ENCODE measurements around the gene FYN. TPM values are rescaled to one million over a fixed set of nuclear protein-coding genes. Genes with fewer than 3 reads are reported as not detected.

Gene FYN
- total RNA-seq, 2 donors from 2014 or later = 25.7 to 83.1 TPM

- 63 to 85% methylated on average over 2 of the region's 2 CpGs for WGBS, 2 donors
- H3K9me3 ChIP-seq = no peaks in the 10 kb centered on the region
- DNase-seq (no peak), ATAC-seq (no peak)
- H3K27ac ChIP-seq = no peak overlapping the region
- H3K4me1 ChIP-seq = peaks cover under 1% of the 10 kb centered on the region
- no peaks in the 10 kb centered on the region for H3K27me3 ChIP-seq
- intact Hi-C loops (cut with DNase I) = no loop called here
- TF ChIP-seq, protein P1, sequence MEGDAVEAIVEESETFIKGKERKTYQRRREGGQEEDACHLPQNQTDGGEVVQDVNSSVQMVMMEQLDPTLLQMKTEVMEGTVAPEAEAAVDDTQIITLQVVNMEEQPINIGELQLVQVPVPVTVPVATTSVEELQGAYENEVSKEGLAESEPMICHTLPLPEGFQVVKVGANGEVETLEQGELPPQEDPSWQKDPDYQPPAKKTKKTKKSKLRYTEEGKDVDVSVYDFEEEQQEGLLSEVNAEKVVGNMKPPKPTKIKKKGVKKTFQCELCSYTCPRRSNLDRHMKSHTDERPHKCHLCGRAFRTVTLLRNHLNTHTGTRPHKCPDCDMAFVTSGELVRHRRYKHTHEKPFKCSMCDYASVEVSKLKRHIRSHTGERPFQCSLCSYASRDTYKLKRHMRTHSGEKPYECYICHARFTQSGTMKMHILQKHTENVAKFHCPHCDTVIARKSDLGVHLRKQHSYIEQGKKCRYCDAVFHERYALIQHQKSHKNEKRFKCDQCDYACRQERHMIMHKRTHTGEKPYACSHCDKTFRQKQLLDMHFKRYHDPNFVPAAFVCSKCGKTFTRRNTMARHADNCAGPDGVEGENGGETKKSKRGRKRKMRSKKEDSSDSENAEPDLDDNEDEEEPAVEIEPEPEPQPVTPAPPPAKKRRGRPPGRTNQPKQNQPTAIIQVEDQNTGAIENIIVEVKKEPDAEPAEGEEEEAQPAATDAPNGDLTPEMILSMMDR (IDR thresholded peaks at IDR 0.05) = no peak
- TF ChIP-seq POLR2A (IDR thresholded peaks at IDR 0.05) = no peak
- H3K36me3 ChIP-seq (replicated peaks in 1 of 2; ENCODE audit: insufficient read depth in 1 of 2, low read depth in 2 of 2) = no peaks in the 10 kb centered on the region
- no peak overlapping the region for H3K4me3 ChIP-seq
Observed at GRCh38 chr6:111666847-111667246, 206.4 kb downstream of the FYN start.

DNA sequence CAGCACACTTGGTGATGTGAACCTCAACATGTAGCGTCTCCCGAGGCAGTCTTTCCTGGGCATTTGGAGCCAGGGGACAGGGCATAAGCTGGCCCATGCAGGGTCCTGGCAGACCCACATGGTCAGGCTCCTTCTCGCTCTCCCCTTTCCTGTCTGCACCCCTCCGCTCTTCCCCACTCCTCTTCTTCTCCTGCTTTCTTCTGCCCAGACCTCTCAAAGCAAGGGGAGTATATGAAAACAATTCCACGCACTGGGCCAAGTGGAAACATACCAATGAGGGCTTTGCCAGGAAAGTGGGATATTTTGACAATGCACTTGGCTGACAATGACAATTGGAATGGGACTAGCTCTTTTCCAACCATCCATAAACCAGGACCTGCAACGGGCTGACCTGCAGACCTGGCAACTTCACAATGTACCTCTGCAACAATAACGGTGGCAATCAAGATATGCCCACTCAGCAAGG, 208.7 kb downstream of the FYN start:
- Histone ChIP-seq H3K27ac (peak overlapping the region in 1 of 4 donors; percentile 17), H3K4me1 (peaks cover 7% of the 10 kb centered on the region), H3K36me3 (replicated peaks in 1 of 2; ENCODE audit: insufficient read depth in 1 of 2, low read depth in 2 of 2) (no peaks in the 10 kb centered on the region), H3K27me3 (no peaks in the 10 kb centered on the region), H3K9me3 (no peaks in the 10 kb centered on the region), H3K4me3 (no peak overlapping the region)
- intact Hi-C loops (cut with DNase I) = no loop called here
- no peak for DNase-seq
- ATAC-seq = no peak
- 83 to 90% methylated on average over 7 of the region's 7 CpGs for WGBS, 2 donors
- TF ChIP-seq POLR2A (IDR thresholded peaks at IDR 0.05) = no peak
- TF ChIP-seq, protein P1 (IDR thresholded peaks at IDR 0.05) = no peak

- no peaks in the 10 kb centered on the region for H3K27me3 ChIP-seq
- 68 to 72% methylated on average over 15 of the region's 15 CpGs for WGBS, 2 donors
- no peak overlapping the region for H3K4me3 ChIP-seq
- peak overlapping the region in 1 of 4 donors; percentile 17 for H3K27ac ChIP-seq
- no peaks in the 10 kb centered on the region for H3K36me3 ChIP-seq (replicated peaks in 1 of 2; ENCODE audit: insufficient read depth in 1 of 2, low read depth in 2 of 2)
- H3K4me1 ChIP-seq = peaks cover 7% of the 10 kb centered on the region
- peak; percentile 22 for ATAC-seq
- intact Hi-C loops (cut with DNase I) = no loop called here
- peak in 1 of 4 donors; percentile 22 for DNase-seq
- no peaks in the 10 kb centered on the region for H3K9me3 ChIP-seq
- TF ChIP-seq, protein P1 (IDR thresholded peaks at IDR 0.05) = no peak
- no peak for TF ChIP-seq POLR2A (IDR thresholded peaks at IDR 0.05)
Observed at GRCh38 chr6:111663692-111664564, 209.3 kb downstream of the FYN start.

DNA sequence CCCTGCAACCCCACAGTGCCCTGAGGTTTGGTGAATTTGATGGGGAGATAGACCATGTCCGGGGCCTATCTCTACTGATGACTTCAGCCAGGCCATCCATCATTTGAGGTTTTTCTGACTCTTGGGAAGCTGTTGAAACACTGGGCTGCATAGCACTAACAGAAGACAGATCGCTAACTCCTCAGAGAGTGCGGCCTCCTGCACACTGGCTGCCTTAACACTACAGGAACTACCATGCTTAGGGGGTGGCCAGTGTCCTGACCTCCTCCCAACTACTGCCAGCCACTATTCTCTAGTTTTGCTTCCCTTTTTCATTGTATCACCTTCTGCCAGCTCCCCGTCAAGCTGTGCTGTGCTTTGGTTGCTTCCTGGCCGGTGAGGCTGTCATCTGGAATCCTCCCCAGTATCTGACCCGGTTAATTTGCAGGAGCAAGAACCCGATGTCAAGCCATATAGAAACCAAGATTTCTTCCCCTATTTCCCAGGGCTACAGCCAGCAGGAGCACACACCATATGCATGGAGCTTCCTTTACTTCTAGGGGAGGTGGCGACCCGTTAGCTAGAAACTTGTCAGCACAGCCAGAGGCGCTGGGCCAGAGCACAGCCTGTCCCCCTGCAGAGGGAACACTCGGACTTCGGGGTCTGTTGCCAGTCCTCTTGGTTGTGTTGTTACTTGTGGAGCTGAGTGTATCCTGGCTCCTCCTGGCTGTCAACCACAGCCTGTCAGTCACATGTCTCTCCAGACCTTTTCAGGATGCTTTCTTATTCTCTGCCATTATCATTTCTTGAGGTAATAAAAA, 210.3 kb downstream of the FYN start:
- Histone ChIP-seq H3K4me1 (peaks cover 7% of the 10 kb centered on the region), H3K36me3 (replicated peaks in 1 of 2; ENCODE audit: insufficient read depth in 1 of 2, low read depth in 2 of 2) (no peaks in the 10 kb centered on the region), H3K27me3 (no peaks in the 10 kb centered on the region), H3K27ac (peak overlapping the region in 1 of 4 donors; percentile 17), H3K9me3 (no peaks in the 10 kb centered on the region), H3K4me3 (no peak overlapping the region)
- ATAC-seq = no peak
- TF ChIP-seq, protein P1 (IDR thresholded peaks at IDR 0.05) = no peak
- no peak for TF ChIP-seq POLR2A (IDR thresholded peaks at IDR 0.05)
- WGBS, 2 donors = 65 to 82% methylated on average over 12 of the region's 12 CpGs
- DNase-seq = no peak
- intact Hi-C loops (cut with DNase I) = no loop called here
